ENCODE data around the gene PCDHA11.

The PCDHA11 gene

GRCh38 chr5:140868721-140869554, at the start of gene PCDHA11:
Gene PCDHA11, plus strand, starts transcription at chr5:140868957. Its CDS starts 147 bp downstream, at chr5:140869104.
- no peak for TF ChIP-seq EGR1 (IDR thresholded peaks at IDR 0.05)
- TF ChIP-seq RAD21 (IDR thresholded peaks at IDR 0.05; ENCODE audit: low read depth) = peak; percentile 44

- TF ChIP-seq RAD21 (IDR thresholded peaks at IDR 0.05; ENCODE audit: low read depth) (peak; percentile 9; the same call in 1 of the 2 replicates), TEAD4 (IDR thresholded peaks at IDR 0.05) (no peak)
These were observed 47.1 kb upstream of the PCDHA11 start, which contains the start of gene PCDHA5 for GRCh38 chr5:140821375-140822280. Gene PCDHA5, plus strand, starts transcription at chr5:140821613.

GRCh38 chr5:140822281-140822629, 46.5 kb upstream of the PCDHA11 start:
- TF ChIP-seq USF1 (IDR thresholded peaks at IDR 0.05) (no peak), YY1 (IDR thresholded peaks at IDR 0.05; ENCODE audit: low read depth) (no peak), ZBTB7A (IDR thresholded peaks at IDR 0.05; ENCODE audit: low read depth) (no peak), TCF12 (IDR thresholded peaks at IDR 0.05; ENCODE audit: low read depth) (no peak)

- peak; percentile 34; the same call in 1 of the 2 replicates for TF ChIP-seq REST (IDR thresholded peaks at IDR 0.05; ENCODE audit: low read depth)
These were observed 45.8 kb upstream of the PCDHA11 start for GRCh38 chr5:140822969-140823368.

GRCh38 chr5:140823475-140823874, 45.3 kb upstream of the PCDHA11 start:
- no peak for TF ChIP-seq RAD21 (IDR thresholded peaks at IDR 0.05; ENCODE audit: low read depth)
- no peak for TF ChIP-seq YY1 (IDR thresholded peaks at IDR 0.05; ENCODE audit: low read depth)
- TF ChIP-seq USF1 (IDR thresholded peaks at IDR 0.05) = no peak
- TF ChIP-seq REST (IDR thresholded peaks at IDR 0.05; ENCODE audit: low read depth) = no peak
- TF ChIP-seq NFIC (IDR thresholded peaks at IDR 0.05) = no peak
- TF ChIP-seq TCF12 (IDR thresholded peaks at IDR 0.05; ENCODE audit: low read depth) = no peak
- no peak for TF ChIP-seq TEAD4 (IDR thresholded peaks at IDR 0.05)
- no peak for TF ChIP-seq ZBTB7A (IDR thresholded peaks at IDR 0.05; ENCODE audit: low read depth)
- no peak for TF ChIP-seq TAF1 (IDR thresholded peaks at IDR 0.05; ENCODE audit: low read depth)
- no peak for TF ChIP-seq FOXM1 (IDR thresholded peaks at IDR 0.05; ENCODE audit: borderline replicate concordance, low read depth)
- no peak for TF ChIP-seq EGR1 (IDR thresholded peaks at IDR 0.05)
- no peak for TF ChIP-seq MAX (IDR thresholded peaks at IDR 0.05)
- TF ChIP-seq CEBPB (IDR thresholded peaks at IDR 0.05) = no peak
- TF ChIP-seq EP300 (IDR thresholded peaks at IDR 0.05; ENCODE audit: borderline replicate concordance) = no peak
- no peak for TF ChIP-seq CREB1 (IDR thresholded peaks at IDR 0.05; ENCODE audit: low read depth)

- no peak for TF ChIP-seq NFIC (IDR thresholded peaks at IDR 0.05)
- no peak for TF ChIP-seq TCF12 (IDR thresholded peaks at IDR 0.05; ENCODE audit: low read depth)
- no peak for TF ChIP-seq CREB1 (IDR thresholded peaks at IDR 0.05; ENCODE audit: low read depth)
- no peak for TF ChIP-seq REST (IDR thresholded peaks at IDR 0.05; ENCODE audit: low read depth)
- TF ChIP-seq EGR1 (IDR thresholded peaks at IDR 0.05) = no peak
- no peak for TF ChIP-seq CEBPB (IDR thresholded peaks at IDR 0.05)
- TF ChIP-seq TEAD4 (IDR thresholded peaks at IDR 0.05) = no peak
These were observed 40.9 kb upstream of the PCDHA11 start, which contains the start of gene PCDHA6 for GRCh38 chr5:140827704-140828361. Gene PCDHA6, plus strand, starts transcription at chr5:140827960. Its CDS starts 132 bp downstream, at chr5:140828092.
